HCT116 (cell line): Measurements from ENCODE around the gene UBE2V1.

Experiments
- CTCF ChIP-seq, 3 experiments: fragments of 200-600 bp in 1 of 3; sonication (generic) in 1 of 3; IDR thresholded peaks in 2 of 3; conservative IDR thresholded peaks in 1 of 3; 2 replicates each; pipeline ENCODE4 v1.5.1; 2012 to 2017; ENCODE audit warnings: low read depth in 2 of 3, low read length in 2 of 3, antibody characterized with exemption in 1 of 3, borderline replicate concordance in 1 of 3, control low read depth in 1 of 3, mild to moderate bottlenecking in 1 of 3, mixed read lengths in 1 of 3, mixed run types in 1 of 3, moderate library complexity in 1 of 3; ENCODE audit not compliant: insufficient read depth in 1 of 3
- EZH2 ChIP-seq: fragments of 200-600 bp; sonication (generic); IDR thresholded peaks from 2 replicates; pipeline ENCODE4 v1.6.1; 2017; ENCODE audit warnings: antibody characterized with exemption, mixed run types
- JUND ChIP-seq: IDR thresholded peaks from 2 replicates; pipeline ENCODE4 v1.6.1; 2012
- MAX ChIP-seq: IDR thresholded peaks from 2 replicates; pipeline ENCODE4 v1.6.1; 2012
- POLR2A ChIP-seq: IDR thresholded peaks from 2 replicates; pipeline ENCODE4 v1.7.0; 2011; ENCODE audit warnings: borderline replicate concordance; ENCODE audit not compliant: insufficient read depth, insufficient read length; ENCODE audit errors: extremely low read depth
- POLR2AphosphoS5 ChIP-seq: IDR thresholded peaks from 2 replicates; pipeline ENCODE4 v1.6.1; 2011; ENCODE audit warnings: mild to moderate bottlenecking, low read depth, low read length, moderate library complexity
- RAD21 ChIP-seq: IDR thresholded peaks from 2 replicates; pipeline ENCODE4 v1.6.1; 2012; ENCODE audit warnings: low read depth, mild to moderate bottlenecking
- SIN3A ChIP-seq: IDR thresholded peaks from 2 replicates; pipeline ENCODE4 v1.6.1; 2012; ENCODE audit warnings: low read depth
- YY1 ChIP-seq: IDR thresholded peaks from 2 replicates; pipeline ENCODE4 v1.6.1; 2011; ENCODE audit warnings: low read length, low read depth, moderate library complexity, mild to moderate bottlenecking; ENCODE audit not compliant: insufficient replicate concordance; ENCODE audit errors: extremely low read depth

- no peak for TF ChIP-seq POLR2A
- no peak for TF ChIP-seq CTCF (IDR thresholded peaks at IDR 0.05 in 2 of 3, conservative IDR thresholded peaks at IDR 0.05 in 1 of 3; ENCODE audit: borderline replicate concordance in 1 of 3, insufficient read depth in 1 of 3, low read depth in 2 of 3, low read length in 2 of 3)
- no peak for TF ChIP-seq JUND
- no peak for TF ChIP-seq YY1
- no peak for TF ChIP-seq MAX
- no peak for TF ChIP-seq POLR2AphosphoS5
- no peak for TF ChIP-seq SIN3A
- no peak for TF ChIP-seq EZH2
- no peak for TF ChIP-seq RAD21
Measured at GRCh38 chr20:50089140-50089786, 23.7 kb downstream of the UBE2V1 start.
